ENCODE data around the gene TBL1XR1.

GRCh38 chr3:177212756-177213155, 15.5 kb upstream of the TBL1XR1 start:
- no peak for TF ChIP-seq POLR2AphosphoS5 (IDR thresholded peaks at IDR 0.05; ENCODE audit: low read depth, low read length)
- no peak for TF ChIP-seq TAF1 (IDR thresholded peaks at IDR 0.05; ENCODE audit: borderline replicate concordance, insufficient read depth, low read length)
- no peak for TF ChIP-seq SIN3A (IDR thresholded peaks at IDR 0.05; ENCODE audit: borderline replicate concordance, insufficient read depth, low read length)
- TF ChIP-seq, protein P1, sequence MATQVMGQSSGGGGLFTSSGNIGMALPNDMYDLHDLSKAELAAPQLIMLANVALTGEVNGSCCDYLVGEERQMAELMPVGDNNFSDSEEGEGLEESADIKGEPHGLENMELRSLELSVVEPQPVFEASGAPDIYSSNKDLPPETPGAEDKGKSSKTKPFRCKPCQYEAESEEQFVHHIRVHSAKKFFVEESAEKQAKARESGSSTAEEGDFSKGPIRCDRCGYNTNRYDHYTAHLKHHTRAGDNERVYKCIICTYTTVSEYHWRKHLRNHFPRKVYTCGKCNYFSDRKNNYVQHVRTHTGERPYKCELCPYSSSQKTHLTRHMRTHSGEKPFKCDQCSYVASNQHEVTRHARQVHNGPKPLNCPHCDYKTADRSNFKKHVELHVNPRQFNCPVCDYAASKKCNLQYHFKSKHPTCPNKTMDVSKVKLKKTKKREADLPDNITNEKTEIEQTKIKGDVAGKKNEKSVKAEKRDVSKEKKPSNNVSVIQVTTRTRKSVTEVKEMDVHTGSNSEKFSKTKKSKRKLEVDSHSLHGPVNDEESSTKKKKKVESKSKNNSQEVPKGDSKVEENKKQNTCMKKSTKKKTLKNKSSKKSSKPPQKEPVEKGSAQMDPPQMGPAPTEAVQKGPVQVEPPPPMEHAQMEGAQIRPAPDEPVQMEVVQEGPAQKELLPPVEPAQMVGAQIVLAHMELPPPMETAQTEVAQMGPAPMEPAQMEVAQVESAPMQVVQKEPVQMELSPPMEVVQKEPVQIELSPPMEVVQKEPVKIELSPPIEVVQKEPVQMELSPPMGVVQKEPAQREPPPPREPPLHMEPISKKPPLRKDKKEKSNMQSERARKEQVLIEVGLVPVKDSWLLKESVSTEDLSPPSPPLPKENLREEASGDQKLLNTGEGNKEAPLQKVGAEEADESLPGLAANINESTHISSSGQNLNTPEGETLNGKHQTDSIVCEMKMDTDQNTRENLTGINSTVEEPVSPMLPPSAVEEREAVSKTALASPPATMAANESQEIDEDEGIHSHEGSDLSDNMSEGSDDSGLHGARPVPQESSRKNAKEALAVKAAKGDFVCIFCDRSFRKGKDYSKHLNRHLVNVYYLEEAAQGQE (IDR thresholded peaks at IDR 0.05; ENCODE audit: insufficient read depth in 1 of 2, low read depth in 2 of 2, low read length in 2 of 2) = no peak

Data from PFSK-1 (cell line).